ENCODE results near the gene ANTXR1.

The ANTXR1 gene

GRCh38 chr2:69167469-69167822, 154.5 kb downstream of the ANTXR1 start:
- no peak for DNase-seq (ENCODE audit: low read depth)
- in situ Hi-C loops (cut with HindIII; ENCODE audit: low sequenced_read_pairs): no loop called here
- H3K4me3 ChIP-seq (ENCODE audit: low read depth, low read length): no peak overlapping the region
- TF ChIP-seq CTCF (IDR thresholded peaks at IDR 0.05; ENCODE audit: low read depth, low read length, missing control alignments): no peak

GRCh38 chr2:69168144-69168813, 155.3 kb downstream of the ANTXR1 start:
- DNase-seq (ENCODE audit: low read depth): no peak
- H3K4me3 ChIP-seq (ENCODE audit: low read depth, low read length): no peak overlapping the region
- in situ Hi-C loops (cut with HindIII; ENCODE audit: low sequenced_read_pairs): no loop called here
- TF ChIP-seq CTCF (IDR thresholded peaks at IDR 0.05; ENCODE audit: low read depth, low read length, missing control alignments): no peak

- in situ Hi-C loops (cut with HindIII; ENCODE audit: low sequenced_read_pairs): no loop called here
- TF ChIP-seq CTCF (IDR thresholded peaks at IDR 0.05; ENCODE audit: low read depth, low read length, missing control alignments): no peak
- H3K4me3 ChIP-seq (ENCODE audit: low read depth, low read length): no peak overlapping the region
- no peak for DNase-seq (ENCODE audit: low read depth)
Measured at GRCh38 chr2:69168950-69169654, 156.1 kb downstream of the ANTXR1 start.

- in situ Hi-C loops (cut with HindIII; ENCODE audit: low sequenced_read_pairs): no loop called here
- no peak for TF ChIP-seq CTCF (IDR thresholded peaks at IDR 0.05; ENCODE audit: low read depth, low read length, missing control alignments)
- no peak overlapping the region for H3K4me3 ChIP-seq (ENCODE audit: low read depth, low read length)
- no peak for DNase-seq (ENCODE audit: low read depth)
Measured at GRCh38 chr2:69169655-69170389, 156.8 kb downstream of the ANTXR1 start.

- TF ChIP-seq CTCF (IDR thresholded peaks at IDR 0.05; ENCODE audit: low read depth, low read length, missing control alignments): no peak
- in situ Hi-C loops (cut with HindIII; ENCODE audit: low sequenced_read_pairs): no loop called here
- DNase-seq (ENCODE audit: low read depth): no peak
- no peak overlapping the region for H3K4me3 ChIP-seq (ENCODE audit: low read depth, low read length)
Measured at GRCh38 chr2:69170661-69171060, 157.7 kb downstream of the ANTXR1 start.

- no peak for TF ChIP-seq CTCF (IDR thresholded peaks at IDR 0.05; ENCODE audit: low read depth, low read length, missing control alignments)
- H3K4me3 ChIP-seq (ENCODE audit: low read depth, low read length): no peak overlapping the region
- no peak for DNase-seq (ENCODE audit: low read depth)
- in situ Hi-C loops (cut with HindIII; ENCODE audit: low sequenced_read_pairs): no loop called here
Measured at GRCh38 chr2:69171116-69171896, 158.3 kb downstream of the ANTXR1 start.
